Type B pancreatic cell (in vitro differentiated cells): Measurements from ENCODE around the gene TRPM1. TPM values are rescaled to one million over a fixed set of nuclear protein-coding genes. Genes with fewer than 3 reads are reported as not detected.
"Not testable (repeated sequence)": the region's sequence is repeated elsewhere in the genome, so short reads cannot be mapped to it uniquely, and the experiment has no call there.

Experiments
- DNase-seq: peaks from one replicate; pipeline ENCODE4 v3.0.0; 2021; ENCODE audit warnings: mixed read lengths; ENCODE audit not compliant: unreplicated experiment; ENCODE audit errors: extremely low spot score
- H3K27ac Mint-ChIP-seq: 2 replicates; pipeline ENCODE4 v1.8.0; 2021; ENCODE audit warnings: mild to moderate bottlenecking, mixed read lengths
- H3K27me3 Mint-ChIP-seq: 2 replicates; pipeline ENCODE4 v1.8.0; 2021; ENCODE audit warnings: mixed read lengths
- H3K36me3 Mint-ChIP-seq: 2 replicates; pipeline ENCODE4 v1.8.0; 2021; ENCODE audit warnings: mixed read lengths
- H3K4me1 Mint-ChIP-seq: one replicate; pipeline ENCODE4 v1.8.0; 2021; ENCODE audit warnings: mixed read lengths; ENCODE audit not compliant: unreplicated experiment
- H3K4me3 Mint-ChIP-seq: 2 replicates; pipeline ENCODE4 v1.8.0; 2021; ENCODE audit warnings: mild to moderate bottlenecking, mixed read lengths
- H3K9me3 Mint-ChIP-seq: 2 replicates; pipeline ENCODE4 v1.8.0; 2021; ENCODE audit warnings: mixed read lengths
- total RNA-seq: library from RNA; stranded (reverse); gene quantifications from 2 replicates; pipeline ENCODE4 v1.2.1, GENCODE V29; 2021; ENCODE audit warnings: low replicate concordance
- TF ChIP-seq, protein P1 (sequence below): fragments of 200-600 bp; sonication (generic); conservative IDR thresholded peaks from 2 replicates; pipeline ENCODE4 v1.5.0; 2021; ENCODE audit warnings: antibody characterized with exemption, mild to moderate bottlenecking

The TRPM1 gene
- total RNA-seq, 1 donor from 2014 or later: 9.5 TPM

DNA sequence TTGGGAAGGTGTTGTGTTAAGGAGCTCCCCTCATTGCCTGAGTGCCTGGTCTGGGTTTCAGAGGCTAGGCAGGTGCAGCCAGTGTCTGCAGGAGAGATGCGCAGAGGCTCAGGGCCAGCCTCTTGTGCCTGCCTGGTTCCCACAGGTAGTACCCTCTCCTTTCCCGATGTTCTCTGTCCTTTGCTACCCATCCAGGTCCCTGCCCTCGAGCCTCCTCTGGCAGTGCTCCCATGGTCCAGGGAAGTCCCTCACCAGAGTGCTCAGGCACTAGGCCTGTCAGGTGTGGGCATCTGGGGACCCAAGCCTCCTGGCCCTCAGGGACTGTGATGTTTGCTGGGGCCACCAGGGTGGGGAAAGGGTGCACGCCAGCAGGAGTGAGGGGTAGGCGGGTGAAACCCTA is 5.0 kb downstream of the TRPM1 start:
- Mint-ChIP-seq H3K36me3 (no peaks in the 10 kb centered on the region), H3K27ac (no peak overlapping the region), H3K9me3 (no peaks in the 10 kb centered on the region), H3K4me3 (no peak overlapping the region), H3K27me3 (no peaks in the 10 kb centered on the region), H3K4me1 (peaks cover 21% of the 10 kb centered on the region)
- no peak for DNase-seq
- TF ChIP-seq, protein P1, sequence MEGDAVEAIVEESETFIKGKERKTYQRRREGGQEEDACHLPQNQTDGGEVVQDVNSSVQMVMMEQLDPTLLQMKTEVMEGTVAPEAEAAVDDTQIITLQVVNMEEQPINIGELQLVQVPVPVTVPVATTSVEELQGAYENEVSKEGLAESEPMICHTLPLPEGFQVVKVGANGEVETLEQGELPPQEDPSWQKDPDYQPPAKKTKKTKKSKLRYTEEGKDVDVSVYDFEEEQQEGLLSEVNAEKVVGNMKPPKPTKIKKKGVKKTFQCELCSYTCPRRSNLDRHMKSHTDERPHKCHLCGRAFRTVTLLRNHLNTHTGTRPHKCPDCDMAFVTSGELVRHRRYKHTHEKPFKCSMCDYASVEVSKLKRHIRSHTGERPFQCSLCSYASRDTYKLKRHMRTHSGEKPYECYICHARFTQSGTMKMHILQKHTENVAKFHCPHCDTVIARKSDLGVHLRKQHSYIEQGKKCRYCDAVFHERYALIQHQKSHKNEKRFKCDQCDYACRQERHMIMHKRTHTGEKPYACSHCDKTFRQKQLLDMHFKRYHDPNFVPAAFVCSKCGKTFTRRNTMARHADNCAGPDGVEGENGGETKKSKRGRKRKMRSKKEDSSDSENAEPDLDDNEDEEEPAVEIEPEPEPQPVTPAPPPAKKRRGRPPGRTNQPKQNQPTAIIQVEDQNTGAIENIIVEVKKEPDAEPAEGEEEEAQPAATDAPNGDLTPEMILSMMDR: no peak

DNA sequence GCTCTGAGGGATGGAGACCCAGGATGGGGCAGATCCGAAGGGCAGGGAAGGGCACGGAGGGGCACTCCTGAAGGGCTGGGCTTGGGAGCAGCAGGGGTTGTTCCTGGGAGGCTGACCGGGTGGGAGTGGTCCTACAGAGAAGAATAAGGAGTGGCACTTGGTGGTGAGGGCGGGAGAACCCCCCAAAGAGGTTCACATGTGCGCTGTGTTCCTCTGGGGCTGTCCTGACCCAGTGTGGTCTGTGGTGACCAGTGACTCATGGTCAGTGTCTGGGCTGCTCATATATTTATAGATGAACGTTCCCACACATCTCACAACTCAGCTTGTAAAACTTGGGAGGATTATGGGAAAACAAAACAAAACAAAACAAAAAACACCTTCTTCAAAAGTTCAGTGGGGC is 10.0 kb downstream of the TRPM1 start:
- Mint-ChIP-seq H3K27me3 (no peaks in the 10 kb centered on the region), H3K4me1 (peaks cover 5% of the 10 kb centered on the region), H3K9me3 (no peaks in the 10 kb centered on the region), H3K4me3 (no peak overlapping the region), H3K27ac (no peak overlapping the region), H3K36me3 (no peaks in the 10 kb centered on the region)
- TF ChIP-seq, protein P1: no peak
- DNase-seq: no peak

DNA sequence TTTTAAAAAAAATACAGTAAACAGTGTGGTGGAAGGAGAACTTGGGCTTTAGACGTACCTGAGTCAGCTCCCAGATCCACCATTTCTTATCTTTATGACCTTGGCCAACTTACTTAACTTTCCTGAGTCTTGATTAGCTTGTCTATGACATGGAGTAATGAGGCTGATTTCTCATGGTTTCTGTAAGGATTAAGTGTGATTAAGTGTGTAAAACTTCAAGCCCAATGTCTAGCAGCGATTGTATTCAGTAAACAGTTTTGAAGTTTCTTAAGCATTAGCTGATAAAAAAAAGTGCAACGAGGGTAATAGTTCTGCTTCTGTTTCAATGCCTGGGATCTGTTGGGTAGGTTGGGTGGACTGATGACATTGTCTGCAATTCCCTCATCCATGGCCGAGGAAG is 10.8 kb downstream of the TRPM1 start:
- no peaks in the 10 kb centered on the region for H3K27me3 Mint-ChIP-seq
- H3K4me3 Mint-ChIP-seq: no peak overlapping the region
- DNase-seq: no peak
- no peak overlapping the region for H3K27ac Mint-ChIP-seq
- no peaks in the 10 kb centered on the region for H3K9me3 Mint-ChIP-seq
- no peaks in the 10 kb centered on the region for H3K36me3 Mint-ChIP-seq
- TF ChIP-seq, protein P1: no peak
- H3K4me1 Mint-ChIP-seq: peaks cover 5% of the 10 kb centered on the region

DNA sequence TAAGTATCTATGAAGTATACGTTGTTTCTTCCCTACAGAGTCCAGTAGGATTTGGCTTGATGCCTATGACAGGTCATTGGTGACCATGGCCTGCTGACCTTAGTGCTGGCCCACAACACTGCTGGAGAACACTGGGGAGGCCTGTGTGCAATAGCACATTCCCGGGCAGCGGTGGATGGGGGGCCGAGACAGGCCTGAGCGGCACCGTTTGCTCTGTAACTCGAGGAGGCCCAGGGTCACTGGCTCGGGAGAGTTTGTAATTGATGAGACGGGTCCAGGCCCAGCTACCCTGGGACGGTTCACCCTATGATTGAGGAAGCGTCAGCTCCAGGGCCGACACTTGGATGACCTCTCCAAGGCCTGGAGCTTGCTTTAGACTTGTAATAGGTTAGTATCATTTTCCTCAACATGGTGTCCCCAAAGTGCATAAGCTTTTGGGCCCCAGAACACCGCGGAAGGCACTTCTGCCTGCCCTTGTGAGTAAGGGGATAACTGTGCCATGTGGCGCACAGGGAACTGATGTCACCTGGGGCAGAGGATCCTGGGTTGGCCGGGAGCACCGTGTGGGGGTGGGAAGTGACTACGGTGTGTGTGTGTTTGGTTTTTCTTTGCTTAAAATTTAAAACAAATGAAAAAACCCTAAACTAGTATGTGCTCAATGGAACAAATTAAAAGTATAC is 12.0 kb downstream of the TRPM1 start:
- TF ChIP-seq, protein P1: no peak
- Mint-ChIP-seq H3K9me3 (no peaks in the 10 kb centered on the region), H3K27me3 (no peaks in the 10 kb centered on the region), H3K4me3 (no peak overlapping the region), H3K4me1 (peaks cover 5% of the 10 kb centered on the region), H3K27ac (no peak overlapping the region), H3K36me3 (no peaks in the 10 kb centered on the region)
- no peak for DNase-seq

DNA sequence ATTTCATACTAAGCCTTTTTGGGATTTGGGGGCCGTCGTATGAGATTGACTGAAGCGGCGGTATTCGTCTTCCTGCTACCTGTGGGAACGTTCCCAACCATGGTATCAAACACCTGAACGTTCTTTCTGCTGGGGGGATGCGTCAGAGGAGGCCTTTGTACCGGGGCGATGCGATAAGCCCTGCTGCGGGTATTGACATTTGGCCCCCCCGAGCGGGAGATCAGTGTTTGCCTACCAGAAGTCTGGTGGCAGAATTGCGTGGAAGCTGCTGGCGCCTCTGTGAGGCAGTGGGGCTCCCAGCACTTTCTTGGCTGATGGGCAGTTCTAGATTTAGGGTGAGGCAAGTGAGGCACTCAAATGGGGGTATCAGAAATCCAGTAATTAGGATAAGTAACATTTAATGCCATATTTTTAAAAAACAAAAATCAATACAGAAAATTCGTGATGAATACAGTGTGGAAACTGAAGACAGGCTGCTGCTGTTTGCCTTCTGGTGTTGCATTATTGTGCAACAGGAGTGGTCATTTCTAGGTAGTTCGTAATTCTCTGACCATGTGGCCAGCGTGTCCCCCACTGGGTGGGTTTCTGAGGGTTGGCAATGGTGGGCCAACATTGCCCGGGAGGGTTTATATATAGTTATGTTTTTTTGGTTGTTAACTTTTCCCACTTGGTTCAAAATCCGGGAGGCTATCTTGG is 12.7 kb downstream of the TRPM1 start:
- peaks cover 5% of the 10 kb centered on the region for H3K4me1 Mint-ChIP-seq
- H3K27ac Mint-ChIP-seq: no peak overlapping the region
- H3K27me3 Mint-ChIP-seq: no peaks in the 10 kb centered on the region
- H3K36me3 Mint-ChIP-seq: no peaks in the 10 kb centered on the region
- no peak for DNase-seq
- TF ChIP-seq, protein P1: no peak
- H3K9me3 Mint-ChIP-seq: no peaks in the 10 kb centered on the region
- H3K4me3 Mint-ChIP-seq: no peak overlapping the region

DNA sequence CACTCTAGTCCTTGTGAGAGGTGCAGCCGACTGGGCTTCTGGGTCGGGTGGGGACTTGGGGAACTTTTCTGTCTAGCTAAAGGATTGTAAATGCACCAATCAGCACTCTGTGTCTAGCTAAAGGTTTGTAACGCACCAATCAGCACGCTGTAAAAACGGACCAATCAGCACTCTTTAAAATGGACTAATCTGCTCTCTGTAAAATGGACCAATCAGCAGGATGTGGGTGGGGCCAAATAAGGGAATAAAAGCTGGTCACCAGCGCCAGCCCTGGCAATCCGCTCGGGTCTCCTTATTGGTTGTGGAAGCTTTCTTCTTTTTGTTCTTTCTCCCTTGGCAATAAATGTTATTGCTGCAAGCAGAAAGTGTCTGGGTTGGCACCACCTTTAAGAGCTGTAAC is 13.5 kb downstream of the TRPM1 start:
- not testable (repeated sequence) for H3K9me3 Mint-ChIP-seq, H3K27ac Mint-ChIP-seq, H3K4me1 Mint-ChIP-seq, H3K27me3 Mint-ChIP-seq, DNase-seq, H3K36me3 Mint-ChIP-seq, H3K4me3 Mint-ChIP-seq
